Astrocyte of the cerebellum (primary cell): ENCODE data around the gene PLPP6.
A peak's percentile ranks its signal among the peaks of the same experiment; 100 is the strongest.

Experiments
- DNase-seq: peaks from one replicate; pipeline ENCODE4 v3.0.0-alpha.2; 2011; ENCODE audit warnings: low read depth
- H3K4me3 ChIP-seq: 2 replicates; pipeline ENCODE4 v1.5.1; 2011; ENCODE audit warnings: mild to moderate bottlenecking, low read depth, low read length, moderate library complexity
- CTCF ChIP-seq: IDR thresholded peaks from 2 replicates; pipeline ENCODE4 v1.5.1; 2012; ENCODE audit warnings: low read length, low read depth, moderate library complexity, mild to moderate bottlenecking; ENCODE audit errors: missing control alignments
- in situ Hi-C: cut with HindIII; loops from 2 replicates; pipeline ENCODE4 v1.10.0; 2017; ENCODE audit warnings: low sequenced_read_pairs

The PLPP6 gene

GRCh38 chr9:4678679-4679267 is 16.7 kb downstream of the PLPP6 start:
- in situ Hi-C loops = no loop called here
- no peak for TF ChIP-seq CTCF
- no peak for DNase-seq
- peak overlapping the region; percentile 90 for H3K4me3 ChIP-seq

GRCh38 chr9:4679268-4680172 is 17.4 kb downstream of the PLPP6 start, which contains the start of gene CDC37L1:
TSS of gene CDC37L1 (plus strand) at chr9:4679569. CDS start at chr9:4679768, 199 bp downstream.
- in situ Hi-C loops = no loop called here
- peak; percentile 85 for DNase-seq
- peak within 1 kb of the TSS; percentile 90 for H3K4me3 ChIP-seq
- TF ChIP-seq CTCF = peak; percentile 66

- peak overlapping the region; percentile 90 for H3K4me3 ChIP-seq
- no peak for DNase-seq
- in situ Hi-C loops = no loop called here
Measured at GRCh38 chr9:4680173-4680525, 18.1 kb downstream of the PLPP6 start.

GRCh38 chr9:4680750-4681149 is 18.7 kb downstream of the PLPP6 start:
- DNase-seq = no peak

More at GRCh38 chr9:4680173-4680525, 18.1 kb downstream of the PLPP6 start:
- TF ChIP-seq CTCF = no peak

GRCh38 chr9:4684820-4685219 is 22.7 kb downstream of the PLPP6 start:
- in situ Hi-C loops = no loop called here
- TF ChIP-seq CTCF = no peak
- H3K4me3 ChIP-seq = no peak overlapping the region
- DNase-seq = no peak

More at GRCh38 chr9:4680750-4681149, 18.7 kb downstream of the PLPP6 start:
- in situ Hi-C loops = no loop called here
- TF ChIP-seq CTCF = no peak
- peak overlapping the region; percentile 90 for H3K4me3 ChIP-seq

GRCh38 chr9:4686112-4686511 is 24.0 kb downstream of the PLPP6 start:
- no peak for TF ChIP-seq CTCF
- no peak overlapping the region for H3K4me3 ChIP-seq
- in situ Hi-C loops = no loop called here
- no peak for DNase-seq
